HepG2 (cell line): ENCODE results near the gene CSNK2A1. TPM values are rescaled to one million over a fixed set of nuclear protein-coding genes. Genes with fewer than 3 reads are reported as not detected.

Experiments used
- ATM ChIP-seq: fragments of 450-650 bp; IDR thresholded peaks from 2 replicates; pipeline ENCODE4 v1.7.1; 2017; ENCODE audit warnings: mild to moderate bottlenecking, borderline replicate concordance
- MED8 ChIP-seq: sonication (generic); formaldehyde crosslinking; IDR thresholded peaks from 2 replicates; pipeline ENCODE4 v1.8.1; 2023; ENCODE audit warnings: mild to moderate bottlenecking, missing genetic modification reagents; ENCODE audit not compliant: insufficient replicate concordance
- RBFOX2 ChIP-seq: fragments of 200-400 bp; formaldehyde crosslinking; IDR thresholded peaks from 2 replicates; pipeline ENCODE4 v1.6.1; 2017; ENCODE audit warnings: low read depth, mild to moderate bottlenecking, low read length
- ZNF432 ChIP-seq: sonication (generic); formaldehyde crosslinking; IDR thresholded peaks from 2 replicates; pipeline ENCODE4 v1.5.0; 2020; ENCODE audit warnings: missing genetic modification reagents, mild to moderate bottlenecking, borderline replicate concordance
- polyA plus RNA-seq, 8 experiments: library from polyadenylated mRNA; depleted of rRNA in 3 of 8; stranded (reverse) in 7 of 8; unstranded in 1 of 8; fragments of >200 nt; fragmentation: Illumina TruSeq in 4 of 8; extraction: Trizol in 4 of 8; gene quantifications; 2 replicates each; pipeline versions ENCODE4 v1.2.1 to v1.2.3, GENCODE V29; 2011 to 2016; ENCODE audit warnings: low read depth in 4 of 8, missing spikeins in 1 of 8, mixed read lengths in 1 of 8; ENCODE audit not compliant: insufficient read depth in 1 of 8
- total RNA-seq, 5 experiments: library from RNA; depleted of rRNA; stranded (reverse); fragments of >200 nt; fragmentation: Illumina TruSeq; extraction: Trizol; gene quantifications; 2 replicates each; pipeline ENCODE4 v1.2.3, GENCODE V29; 2016; ENCODE audit warnings: low read depth in 1 of 5
- TF ChIP-seq, protein P1 (sequence below): sonication (generic); formaldehyde crosslinking; IDR thresholded peaks from 2 replicates; pipeline ENCODE4 v1.4.0; 2020; ENCODE audit warnings: missing genetic modification reagents
- TF ChIP-seq, protein P2 (sequence below): sonication (generic); formaldehyde crosslinking; IDR thresholded peaks from 2 replicates; pipeline ENCODE4 v1.5.1; 2020; ENCODE audit warnings: mild to moderate bottlenecking, missing genetic modification reagents
- TF ChIP-seq, protein P3 (sequence below): sonication (generic); formaldehyde crosslinking; conservative IDR thresholded peaks from 2 replicates; pipeline ENCODE4 v1.8.1; 2023; ENCODE audit warnings: missing genetic modification reagents

Gene CSNK2A1
- total and polyA plus RNA-seq, 2 of the 13 experiments (the other 11 are each of a cell fraction or from before 2014, with no cell fraction given) = 153 to 231 TPM

DNA sequence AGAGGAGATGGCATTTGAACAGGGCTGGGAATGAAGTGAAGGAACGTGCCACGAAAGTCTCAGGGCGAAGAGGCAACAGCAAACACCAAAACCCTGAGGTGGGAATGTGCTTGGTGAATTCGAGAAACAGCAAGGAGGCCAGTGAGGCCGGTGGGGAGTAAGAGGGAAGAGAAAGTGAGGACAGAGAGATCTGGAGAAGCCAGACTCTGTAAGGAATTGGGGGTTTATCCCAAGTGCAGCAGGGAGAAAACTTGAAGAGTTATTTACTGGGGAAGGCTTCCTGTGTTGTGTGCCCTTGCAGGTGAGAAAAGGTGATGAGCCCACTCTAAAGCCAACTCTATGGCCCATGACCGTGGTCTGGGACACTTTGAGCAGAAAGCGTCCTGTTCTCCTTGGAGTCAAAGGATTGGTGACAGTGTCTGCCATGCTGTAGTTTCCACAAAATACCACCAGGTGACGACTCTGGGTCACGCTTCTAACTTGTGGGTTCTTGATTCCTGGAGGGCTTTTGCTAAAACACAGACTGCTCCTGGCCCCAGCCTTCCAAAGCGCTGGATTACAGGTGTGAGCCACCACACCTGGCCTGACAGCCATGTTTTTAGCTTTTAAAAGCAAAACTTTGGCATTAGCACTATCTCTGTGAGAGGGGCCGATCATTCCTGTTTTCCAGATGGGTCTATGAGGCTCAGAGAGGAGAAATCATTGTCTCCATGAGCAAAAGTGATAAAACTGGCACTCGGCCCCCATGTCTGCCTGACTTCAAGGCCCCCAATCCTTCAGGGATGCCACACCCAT, 18.0 kb upstream of the CSNK2A1 start (continued):
- TF ChIP-seq, protein P1, sequence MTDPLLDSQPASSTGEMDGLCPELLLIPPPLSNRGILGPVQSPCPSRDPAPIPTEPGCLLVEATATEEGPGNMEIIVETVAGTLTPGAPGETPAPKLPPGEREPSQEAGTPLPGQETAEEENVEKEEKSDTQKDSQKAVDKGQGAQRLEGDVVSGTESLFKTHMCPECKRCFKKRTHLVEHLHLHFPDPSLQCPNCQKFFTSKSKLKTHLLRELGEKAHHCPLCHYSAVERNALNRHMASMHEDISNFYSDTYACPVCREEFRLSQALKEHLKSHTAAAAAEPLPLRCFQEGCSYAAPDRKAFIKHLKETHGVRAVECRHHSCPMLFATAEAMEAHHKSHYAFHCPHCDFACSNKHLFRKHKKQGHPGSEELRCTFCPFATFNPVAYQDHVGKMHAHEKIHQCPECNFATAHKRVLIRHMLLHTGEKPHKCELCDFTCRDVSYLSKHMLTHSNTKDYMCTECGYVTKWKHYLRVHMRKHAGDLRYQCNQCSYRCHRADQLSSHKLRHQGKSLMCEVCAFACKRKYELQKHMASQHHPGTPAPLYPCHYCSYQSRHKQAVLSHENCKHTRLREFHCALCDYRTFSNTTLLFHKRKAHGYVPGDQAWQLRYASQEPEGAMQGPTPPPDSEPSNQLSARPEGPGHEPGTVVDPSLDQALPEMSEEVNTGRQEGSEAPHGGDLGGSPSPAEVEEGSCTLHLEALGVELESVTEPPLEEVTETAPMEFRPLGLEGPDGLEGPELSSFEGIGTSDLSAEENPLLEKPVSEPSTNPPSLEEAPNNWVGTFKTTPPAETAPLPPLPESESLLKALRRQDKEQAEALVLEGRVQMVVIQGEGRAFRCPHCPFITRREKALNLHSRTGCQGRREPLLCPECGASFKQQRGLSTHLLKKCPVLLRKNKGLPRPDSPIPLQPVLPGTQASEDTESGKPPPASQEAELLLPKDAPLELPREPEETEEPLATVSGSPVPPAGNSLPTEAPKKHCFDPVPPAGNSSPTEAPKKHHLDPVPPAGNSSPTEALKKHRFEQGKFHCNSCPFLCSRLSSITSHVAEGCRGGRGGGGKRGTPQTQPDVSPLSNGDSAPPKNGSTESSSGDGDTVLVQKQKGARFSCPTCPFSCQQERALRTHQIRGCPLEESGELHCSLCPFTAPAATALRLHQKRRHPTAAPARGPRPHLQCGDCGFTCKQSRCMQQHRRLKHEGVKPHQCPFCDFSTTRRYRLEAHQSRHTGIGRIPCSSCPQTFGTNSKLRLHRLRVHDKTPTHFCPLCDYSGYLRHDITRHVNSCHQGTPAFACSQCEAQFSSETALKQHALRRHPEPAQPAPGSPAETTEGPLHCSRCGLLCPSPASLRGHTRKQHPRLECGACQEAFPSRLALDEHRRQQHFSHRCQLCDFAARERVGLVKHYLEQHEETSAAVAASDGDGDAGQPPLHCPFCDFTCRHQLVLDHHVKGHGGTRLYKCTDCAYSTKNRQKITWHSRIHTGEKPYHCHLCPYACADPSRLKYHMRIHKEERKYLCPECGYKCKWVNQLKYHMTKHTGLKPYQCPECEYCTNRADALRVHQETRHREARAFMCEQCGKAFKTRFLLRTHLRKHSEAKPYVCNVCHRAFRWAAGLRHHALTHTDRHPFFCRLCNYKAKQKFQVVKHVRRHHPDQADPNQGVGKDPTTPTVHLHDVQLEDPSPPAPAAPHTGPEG (CRISPR knock-in tag) = no peak
- TF ChIP-seq ATM (no peak), ZNF432 (CRISPR knock-in tag) (no peak), MED8 (no peak), RBFOX2 (no peak)
- TF ChIP-seq, protein P2, sequence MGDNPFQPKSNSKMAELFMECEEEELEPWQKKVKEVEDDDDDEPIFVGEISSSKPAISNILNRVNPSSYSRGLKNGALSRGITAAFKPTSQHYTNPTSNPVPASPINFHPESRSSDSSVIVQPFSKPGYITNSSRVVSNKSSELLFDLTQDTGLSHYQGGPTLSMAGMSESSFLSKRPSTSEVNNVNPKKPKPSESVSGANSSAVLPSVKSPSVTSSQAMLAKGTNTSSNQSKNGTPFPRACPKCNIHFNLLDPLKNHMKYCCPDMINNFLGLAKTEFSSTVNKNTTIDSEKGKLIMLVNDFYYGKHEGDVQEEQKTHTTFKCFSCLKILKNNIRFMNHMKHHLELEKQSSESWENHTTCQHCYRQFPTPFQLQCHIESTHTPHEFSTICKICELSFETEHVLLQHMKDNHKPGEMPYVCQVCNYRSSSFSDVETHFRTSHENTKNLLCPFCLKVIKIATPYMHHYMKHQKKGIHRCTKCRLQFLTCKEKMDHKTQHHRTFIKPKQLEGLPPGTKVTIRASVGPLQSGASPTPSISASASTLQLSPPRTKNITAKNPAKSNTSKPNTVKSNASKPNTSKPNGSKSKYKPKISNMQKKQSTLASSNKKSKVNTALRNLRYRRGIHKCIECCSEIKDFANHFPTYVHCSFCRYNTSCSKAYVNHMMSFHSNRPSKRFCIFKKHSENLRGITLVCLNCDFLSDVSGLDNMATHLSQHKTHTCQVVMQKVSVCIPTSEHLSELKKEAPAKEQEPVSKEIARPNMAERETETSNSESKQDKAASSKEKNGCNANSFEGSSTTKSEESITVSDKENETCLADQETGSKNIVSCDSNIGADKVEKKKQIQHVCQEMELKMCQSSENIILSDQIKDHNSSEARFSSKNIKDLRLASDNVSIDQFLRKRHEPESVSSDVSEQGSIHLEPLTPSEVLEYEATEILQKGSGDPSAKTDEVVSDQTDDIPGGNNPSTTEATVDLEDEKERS (CRISPR knock-in tag) = no peak
- TF ChIP-seq, protein P3, sequence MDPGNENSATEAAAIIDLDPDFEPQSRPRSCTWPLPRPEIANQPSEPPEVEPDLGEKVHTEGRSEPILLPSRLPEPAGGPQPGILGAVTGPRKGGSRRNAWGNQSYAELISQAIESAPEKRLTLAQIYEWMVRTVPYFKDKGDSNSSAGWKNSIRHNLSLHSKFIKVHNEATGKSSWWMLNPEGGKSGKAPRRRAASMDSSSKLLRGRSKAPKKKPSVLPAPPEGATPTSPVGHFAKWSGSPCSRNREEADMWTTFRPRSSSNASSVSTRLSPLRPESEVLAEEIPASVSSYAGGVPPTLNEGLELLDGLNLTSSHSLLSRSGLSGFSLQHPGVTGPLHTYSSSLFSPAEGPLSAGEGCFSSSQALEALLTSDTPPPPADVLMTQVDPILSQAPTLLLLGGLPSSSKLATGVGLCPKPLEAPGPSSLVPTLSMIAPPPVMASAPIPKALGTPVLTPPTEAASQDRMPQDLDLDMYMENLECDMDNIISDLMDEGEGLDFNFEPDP (CRISPR knock-in tag) = no peak
